ENCODE measurements around the gene ALKBH5. TPM values are rescaled to one million over a fixed set of nuclear protein-coding genes. Genes with fewer than 3 reads are reported as not detected.

The ALKBH5 gene
- total and polyA plus RNA-seq, 2 experiments from 2014 or later, result 32.2 to 117 TPM

DNA sequence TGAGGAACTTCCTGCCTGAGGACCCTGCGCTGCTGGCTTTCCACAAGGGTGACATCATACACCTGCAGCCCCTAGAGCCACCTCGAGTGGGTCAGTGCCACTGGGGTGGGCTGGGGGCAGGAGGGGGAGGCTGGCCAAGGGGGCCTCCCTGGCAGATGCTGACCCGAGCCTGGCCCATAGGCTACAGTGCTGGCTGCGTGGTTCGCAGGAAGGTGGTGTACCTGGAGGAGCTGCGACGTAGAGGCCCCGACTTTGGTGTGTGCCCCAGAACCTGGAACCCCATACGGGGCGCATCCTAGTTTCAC, 26.7 kb upstream of the ALKBH5 start:
- Mint-ChIP-seq H3K9me3 (no peaks in the 10 kb centered on the region; the same call in 2 of the 3 replicates), H3K4me1 (peaks cover 17% of the 10 kb centered on the region), H3K27ac (no peak overlapping the region), H3K4me3 (no peak overlapping the region), H3K27me3 (ENCODE audit: insufficient read depth, low read depth, poor library complexity) (peaks cover 14% of the 10 kb centered on the region), H3K36me3 (ENCODE audit: low read depth) (no peaks in the 10 kb centered on the region; the same call in 2 of the 3 replicates)
- ATAC-seq (no peak), DNase-seq (ENCODE audit: low spot score) (no peak)
- Histone ChIP-seq H2AFZ (no peak overlapping the region), H3K4me3 (no peak overlapping the region), H3K4me2 (no peak overlapping the region; the same call in 1 of the 2 replicates), H3K36me3 (ENCODE audit: insufficient read depth) (no peaks in the 10 kb centered on the region), H3F3A (replicated peaks; ENCODE audit: low read depth) (0 out of 2 replicates have a peak, but pooled peaks cover 3% of the 10 kb centered on the region), H3K27me3 (ENCODE audit: insufficient read depth) (no peaks in the 10 kb centered on the region), H3K9me2 (ENCODE audit: insufficient read depth) (no peaks in the 10 kb centered on the region), H3K4me1 (ENCODE audit: insufficient read depth) (peaks cover 13% of the 10 kb centered on the region; the same call in 1 of the 2 replicates), H4K20me1 (replicated peaks; ENCODE audit: insufficient read depth) (no peaks in the 10 kb centered on the region), H3K27ac (ENCODE audit: low read depth) (no peak overlapping the region), H3K79me2 (replicated peaks; ENCODE audit: insufficient read depth) (no peaks in the 10 kb centered on the region; the same call in 1 of the 2 replicates)
- no peak for TF ChIP-seq ZNF114 (CRISPR knock-in tag; IDR thresholded peaks at IDR 0.05)
- TF ChIP-seq EZH2phosphoT487 (IDR thresholded peaks at IDR 0.05; ENCODE audit: unreplicated experiment), result no peak
- TF ChIP-seq EZH2 (IDR thresholded peaks at IDR 0.05; ENCODE audit: low read depth, unreplicated experiment), result no peak

DNA sequence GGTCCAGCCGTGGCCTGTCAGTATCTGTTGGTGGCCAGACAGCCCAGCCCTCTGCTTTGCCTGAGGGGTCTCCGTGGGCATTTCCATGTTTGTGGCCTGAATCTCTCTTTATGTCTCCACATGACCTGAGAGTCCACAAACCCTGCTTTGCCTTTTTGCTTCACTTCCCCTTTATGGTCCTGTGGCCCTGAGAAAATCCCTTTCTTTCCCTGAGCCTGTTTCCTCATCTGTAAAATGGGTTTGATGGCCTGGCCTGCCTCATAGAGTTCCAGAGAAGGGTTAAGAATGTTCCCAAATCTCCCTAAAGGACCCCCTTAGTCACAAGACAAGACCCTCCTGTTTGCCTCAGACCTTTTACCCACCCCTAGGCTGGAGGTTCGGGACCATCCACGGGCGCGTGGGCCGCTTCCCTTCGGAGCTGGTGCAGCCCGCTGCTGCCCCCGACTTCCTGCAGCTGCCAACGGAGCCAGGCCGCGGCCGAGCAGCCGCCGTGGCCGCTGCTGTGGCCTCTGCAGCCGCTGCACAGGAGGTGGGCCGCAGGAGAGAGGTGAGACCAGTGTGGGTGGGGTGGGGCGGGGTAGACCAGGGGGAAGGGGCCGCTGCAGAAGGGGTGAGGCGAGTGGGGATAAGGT, 26.2 kb upstream of the ALKBH5 start:
- H3F3A ChIP-seq (replicated peaks; ENCODE audit: low read depth), result 0 out of 2 replicates have a peak, but pooled peaks cover 3% of the 10 kb centered on the region
- peak; percentile 7 for ATAC-seq
- H3K4me2 ChIP-seq, result peak overlapping the region; percentile 66
- H3K9me2 ChIP-seq (ENCODE audit: insufficient read depth), result no peaks in the 10 kb centered on the region
- peak overlapping the region; percentile 74; the same call in 1 of the 2 replicates for H2AFZ ChIP-seq
- H3K4me3 ChIP-seq, result peak overlapping the region; percentile 60; the same call in 1 of the 2 replicates
- Mint-ChIP-seq H3K4me3 (peak overlapping the region; percentile 87; the same call in 2 of the 3 replicates), H3K4me1 (peaks cover 16% of the 10 kb centered on the region), H3K27me3 (ENCODE audit: insufficient read depth, low read depth, poor library complexity) (peaks cover 14% of the 10 kb centered on the region), H3K36me3 (ENCODE audit: low read depth) (no peaks in the 10 kb centered on the region; the same call in 2 of the 3 replicates), H3K9me3 (no peaks in the 10 kb centered on the region; the same call in 2 of the 3 replicates), H3K27ac (peak overlapping the region; percentile 86; the same call in 1 of the 2 replicates)
- H3K79me2 ChIP-seq (replicated peaks; ENCODE audit: insufficient read depth), result no peaks in the 10 kb centered on the region; the same call in 1 of the 2 replicates
- H4K20me1 ChIP-seq (replicated peaks; ENCODE audit: insufficient read depth), result no peaks in the 10 kb centered on the region
- no peak for DNase-seq (ENCODE audit: low spot score)
- H3K36me3 ChIP-seq (ENCODE audit: insufficient read depth), result no peaks in the 10 kb centered on the region
- H3K4me1 ChIP-seq (ENCODE audit: insufficient read depth), result peaks cover 13% of the 10 kb centered on the region; the same call in 1 of the 2 replicates
- no peak overlapping the region; the same call in none of the 2 replicates for H3K27ac ChIP-seq (ENCODE audit: low read depth)
- H3K27me3 ChIP-seq (ENCODE audit: insufficient read depth), result no peaks in the 10 kb centered on the region
- no peak for TF ChIP-seq ZNF114 (CRISPR knock-in tag; IDR thresholded peaks at IDR 0.05)
- TF ChIP-seq, protein P1, sequence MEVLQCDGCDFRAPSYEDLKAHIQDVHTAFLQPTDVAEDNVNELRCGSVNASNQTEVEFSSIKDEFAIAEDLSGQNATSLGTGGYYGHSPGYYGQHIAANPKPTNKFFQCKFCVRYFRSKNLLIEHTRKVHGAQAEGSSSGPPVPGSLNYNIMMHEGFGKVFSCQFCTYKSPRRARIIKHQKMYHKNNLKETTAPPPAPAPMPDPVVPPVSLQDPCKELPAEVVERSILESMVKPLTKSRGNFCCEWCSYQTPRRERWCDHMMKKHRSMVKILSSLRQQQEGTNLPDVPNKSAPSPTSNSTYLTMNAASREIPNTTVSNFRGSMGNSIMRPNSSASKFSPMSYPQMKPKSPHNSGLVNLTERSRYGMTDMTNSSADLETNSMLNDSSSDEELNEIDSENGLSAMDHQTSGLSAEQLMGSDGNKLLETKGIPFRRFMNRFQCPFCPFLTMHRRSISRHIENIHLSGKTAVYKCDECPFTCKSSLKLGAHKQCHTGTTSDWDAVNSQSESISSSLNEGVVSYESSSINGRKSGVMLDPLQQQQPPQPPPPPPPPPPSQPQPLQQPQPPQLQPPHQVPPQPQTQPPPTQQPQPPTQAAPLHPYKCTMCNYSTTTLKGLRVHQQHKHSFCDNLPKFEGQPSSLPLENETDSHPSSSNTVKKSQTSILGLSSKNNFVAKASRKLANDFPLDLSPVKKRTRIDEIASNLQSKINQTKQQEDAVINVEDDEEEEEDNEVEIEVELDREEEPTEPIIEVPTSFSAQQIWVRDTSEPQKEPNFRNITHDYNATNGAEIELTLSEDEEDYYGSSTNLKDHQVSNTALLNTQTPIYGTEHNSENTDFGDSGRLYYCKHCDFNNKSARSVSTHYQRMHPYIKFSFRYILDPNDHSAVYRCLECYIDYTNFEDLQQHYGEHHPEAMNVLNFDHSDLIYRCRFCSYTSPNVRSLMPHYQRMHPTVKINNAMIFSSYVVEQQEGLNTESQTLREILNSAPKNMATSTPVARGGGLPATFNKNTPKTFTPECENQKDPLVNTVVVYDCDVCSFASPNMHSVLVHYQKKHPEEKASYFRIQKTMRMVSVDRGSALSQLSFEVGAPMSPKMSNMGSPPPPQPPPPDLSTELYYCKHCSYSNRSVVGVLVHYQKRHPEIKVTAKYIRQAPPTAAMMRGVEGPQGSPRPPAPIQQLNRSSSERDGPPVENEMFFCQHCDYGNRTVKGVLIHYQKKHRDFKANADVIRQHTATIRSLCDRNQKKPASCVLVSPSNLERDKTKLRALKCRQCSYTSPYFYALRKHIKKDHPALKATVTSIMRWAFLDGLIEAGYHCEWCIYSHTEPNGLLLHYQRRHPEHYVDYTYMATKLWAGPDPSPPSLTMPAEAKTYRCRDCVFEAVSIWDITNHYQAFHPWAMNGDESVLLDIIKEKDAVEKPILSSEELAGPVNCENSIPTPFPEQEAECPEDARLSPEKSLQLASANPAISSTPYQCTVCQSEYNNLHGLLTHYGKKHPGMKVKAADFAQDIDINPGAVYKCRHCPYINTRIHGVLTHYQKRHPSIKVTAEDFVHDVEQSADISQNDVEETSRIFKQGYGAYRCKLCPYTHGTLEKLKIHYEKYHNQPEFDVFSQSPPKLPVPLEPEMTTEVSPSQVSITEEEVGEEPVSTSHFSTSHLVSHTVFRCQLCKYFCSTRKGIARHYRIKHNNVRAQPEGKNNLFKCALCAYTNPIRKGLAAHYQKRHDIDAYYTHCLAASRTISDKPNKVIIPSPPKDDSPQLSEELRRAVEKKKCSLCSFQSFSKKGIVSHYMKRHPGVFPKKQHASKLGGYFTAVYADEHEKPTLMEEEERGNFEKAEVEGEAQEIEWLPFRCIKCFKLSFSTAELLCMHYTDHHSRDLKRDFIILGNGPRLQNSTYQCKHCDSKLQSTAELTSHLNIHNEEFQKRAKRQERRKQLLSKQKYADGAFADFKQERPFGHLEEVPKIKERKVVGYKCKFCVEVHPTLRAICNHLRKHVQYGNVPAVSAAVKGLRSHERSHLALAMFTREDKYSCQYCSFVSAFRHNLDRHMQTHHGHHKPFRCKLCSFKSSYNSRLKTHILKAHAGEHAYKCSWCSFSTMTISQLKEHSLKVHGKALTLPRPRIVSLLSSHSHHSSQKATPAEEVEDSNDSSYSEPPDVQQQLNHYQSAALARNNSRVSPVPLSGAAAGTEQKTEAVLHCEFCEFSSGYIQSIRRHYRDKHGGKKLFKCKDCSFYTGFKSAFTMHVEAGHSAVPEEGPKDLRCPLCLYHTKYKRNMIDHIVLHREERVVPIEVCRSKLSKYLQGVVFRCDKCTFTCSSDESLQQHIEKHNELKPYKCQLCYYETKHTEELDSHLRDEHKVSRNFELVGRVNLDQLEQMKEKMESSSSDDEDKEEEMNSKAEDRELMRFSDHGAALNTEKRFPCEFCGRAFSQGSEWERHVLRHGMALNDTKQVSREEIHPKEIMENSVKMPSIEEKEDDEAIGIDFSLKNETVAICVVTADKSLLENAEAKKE (CRISPR knock-in tag; IDR thresholded peaks at IDR 0.05), result no peak
- no peak for TF ChIP-seq EZH2 (IDR thresholded peaks at IDR 0.05; ENCODE audit: low read depth, unreplicated experiment)
- TF ChIP-seq, protein P2, sequence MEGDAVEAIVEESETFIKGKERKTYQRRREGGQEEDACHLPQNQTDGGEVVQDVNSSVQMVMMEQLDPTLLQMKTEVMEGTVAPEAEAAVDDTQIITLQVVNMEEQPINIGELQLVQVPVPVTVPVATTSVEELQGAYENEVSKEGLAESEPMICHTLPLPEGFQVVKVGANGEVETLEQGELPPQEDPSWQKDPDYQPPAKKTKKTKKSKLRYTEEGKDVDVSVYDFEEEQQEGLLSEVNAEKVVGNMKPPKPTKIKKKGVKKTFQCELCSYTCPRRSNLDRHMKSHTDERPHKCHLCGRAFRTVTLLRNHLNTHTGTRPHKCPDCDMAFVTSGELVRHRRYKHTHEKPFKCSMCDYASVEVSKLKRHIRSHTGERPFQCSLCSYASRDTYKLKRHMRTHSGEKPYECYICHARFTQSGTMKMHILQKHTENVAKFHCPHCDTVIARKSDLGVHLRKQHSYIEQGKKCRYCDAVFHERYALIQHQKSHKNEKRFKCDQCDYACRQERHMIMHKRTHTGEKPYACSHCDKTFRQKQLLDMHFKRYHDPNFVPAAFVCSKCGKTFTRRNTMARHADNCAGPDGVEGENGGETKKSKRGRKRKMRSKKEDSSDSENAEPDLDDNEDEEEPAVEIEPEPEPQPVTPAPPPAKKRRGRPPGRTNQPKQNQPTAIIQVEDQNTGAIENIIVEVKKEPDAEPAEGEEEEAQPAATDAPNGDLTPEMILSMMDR (conservative IDR thresholded peaks at IDR 0.05; ENCODE audit: low read depth in 2 of 2), result no peak
- no peak for TF ChIP-seq EZH2phosphoT487 (IDR thresholded peaks at IDR 0.05; ENCODE audit: unreplicated experiment)
- no peak for TF ChIP-seq NANOG (IDR thresholded peaks at IDR 0.05; ENCODE audit: borderline replicate concordance)
- TF ChIP-seq CREB1 (CRISPR knock-in tag; IDR thresholded peaks at IDR 0.05; ENCODE audit: low read depth), result no peak
- TF ChIP-seq, protein P3, sequence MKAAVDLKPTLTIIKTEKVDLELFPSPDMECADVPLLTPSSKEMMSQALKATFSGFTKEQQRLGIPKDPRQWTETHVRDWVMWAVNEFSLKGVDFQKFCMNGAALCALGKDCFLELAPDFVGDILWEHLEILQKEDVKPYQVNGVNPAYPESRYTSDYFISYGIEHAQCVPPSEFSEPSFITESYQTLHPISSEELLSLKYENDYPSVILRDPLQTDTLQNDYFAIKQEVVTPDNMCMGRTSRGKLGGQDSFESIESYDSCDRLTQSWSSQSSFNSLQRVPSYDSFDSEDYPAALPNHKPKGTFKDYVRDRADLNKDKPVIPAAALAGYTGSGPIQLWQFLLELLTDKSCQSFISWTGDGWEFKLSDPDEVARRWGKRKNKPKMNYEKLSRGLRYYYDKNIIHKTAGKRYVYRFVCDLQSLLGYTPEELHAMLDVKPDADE (IDR thresholded peaks at IDR 0.05), result no peak
- no peak for TF ChIP-seq JUNB (IDR thresholded peaks at IDR 0.05; ENCODE audit: unreplicated experiment)
- no peak for TF ChIP-seq ZNF331 (CRISPR knock-in tag; IDR thresholded peaks at IDR 0.05; ENCODE audit: low read depth)
- TF ChIP-seq POLR2AphosphoS5 (IDR thresholded peaks at IDR 0.05; ENCODE audit: low read depth), result no peak

Data from GM23338 (cell line).